NCI-H345 (cell line): ENCODE measurements around the gene PIP4K2A.
A peak's percentile ranks its signal among the peaks of the same experiment; 100 is the strongest.
"Not testable (repeated sequence)": the region's sequence is repeated elsewhere in the genome, so short reads cannot be mapped to it uniquely, and the experiment has no call there.

ENCODE experiments used
- DNase-seq: peaks from one replicate; lab custom pipeline; 2025; lab: John Stamatoyannopoulos, UW

Gene PIP4K2A

GRCh38 chr10:22693860-22694259, 20.5 kb downstream of the PIP4K2A start:
- no peak for DNase-seq

- no peak for DNase-seq
Observed at GRCh38 chr10:22693371-22693784, 21.0 kb downstream of the PIP4K2A start.

GRCh38 chr10:22692119-22692518, 22.3 kb downstream of the PIP4K2A start:
- DNase-seq, result not testable (repeated sequence)

GRCh38 chr10:22690614-22691431, 23.6 kb downstream of the PIP4K2A start:
- peak; percentile 44 for DNase-seq

GRCh38 chr10:22690158-22690557, 24.2 kb downstream of the PIP4K2A start:
- DNase-seq, result no peak

- DNase-seq, result no peak
Observed at GRCh38 chr10:22686347-22686746, 28.0 kb downstream of the PIP4K2A start.

GRCh38 chr10:22685926-22686325, 28.5 kb downstream of the PIP4K2A start:
- DNase-seq, result no peak

- no peak for DNase-seq
Observed at GRCh38 chr10:22684699-22685098, 29.7 kb downstream of the PIP4K2A start.

GRCh38 chr10:22683140-22683389, 31.3 kb downstream of the PIP4K2A start:
- DNase-seq, result no peak

- DNase-seq, result no peak
Observed at GRCh38 chr10:22682237-22683139, 31.9 kb downstream of the PIP4K2A start.

GRCh38 chr10:22681783-22682183, 32.6 kb downstream of the PIP4K2A start:
- no peak for DNase-seq

GRCh38 chr10:22681301-22681700, 33.1 kb downstream of the PIP4K2A start:
- DNase-seq, result no peak

- DNase-seq, result no peak
Observed at GRCh38 chr10:22679608-22680007, 34.8 kb downstream of the PIP4K2A start.

- no peak for DNase-seq
Observed at GRCh38 chr10:22677333-22677732, 37.0 kb downstream of the PIP4K2A start.

- no peak for DNase-seq
Observed at GRCh38 chr10:22676435-22676834, 37.9 kb downstream of the PIP4K2A start.

- DNase-seq, result no peak
Observed at GRCh38 chr10:22674573-22674930, 39.8 kb downstream of the PIP4K2A start.

- DNase-seq, result no peak
Observed at GRCh38 chr10:22673785-22674572, 40.4 kb downstream of the PIP4K2A start.

GRCh38 chr10:22673091-22673392, 41.3 kb downstream of the PIP4K2A start:
- DNase-seq, result no peak

GRCh38 chr10:22672319-22673090, 41.9 kb downstream of the PIP4K2A start:
- no peak for DNase-seq

- DNase-seq, result no peak
Observed at GRCh38 chr10:22670788-22671187, 43.6 kb downstream of the PIP4K2A start.

- DNase-seq, result no peak
Observed at GRCh38 chr10:22669163-22669711, 45.1 kb downstream of the PIP4K2A start.

GRCh38 chr10:22667093-22667480, 47.3 kb downstream of the PIP4K2A start:
- DNase-seq, result no peak
